GM21576 (cell line): ENCODE results near the gene POLR2I.

Experiments
- ATAC-seq: cut with Tn5 transposase; IDR thresholded peaks from one replicate; pipeline ENCODE4 v1.9.1; 2021; ENCODE audit warnings: mild to moderate bottlenecking, moderate library complexity; ENCODE audit not compliant: unreplicated experiment

The POLR2I gene

GRCh38 chr19:36064826-36065225, 49.8 kb downstream of the POLR2I start:
- ATAC-seq: no peak
